HG03066 (cell line): ENCODE results near the gene CDH5.
"Not testable (repeated sequence)": the region's sequence is repeated elsewhere in the genome, so short reads cannot be mapped to it uniquely, and the experiment has no call there.

Source experiments
- ATAC-seq: cut with Tn5 transposase; IDR thresholded peaks from one replicate; pipeline ENCODE4 v1.9.1; 2021; ENCODE audit warnings: low read depth; ENCODE audit not compliant: unreplicated experiment

CDH5 gene

DNA sequence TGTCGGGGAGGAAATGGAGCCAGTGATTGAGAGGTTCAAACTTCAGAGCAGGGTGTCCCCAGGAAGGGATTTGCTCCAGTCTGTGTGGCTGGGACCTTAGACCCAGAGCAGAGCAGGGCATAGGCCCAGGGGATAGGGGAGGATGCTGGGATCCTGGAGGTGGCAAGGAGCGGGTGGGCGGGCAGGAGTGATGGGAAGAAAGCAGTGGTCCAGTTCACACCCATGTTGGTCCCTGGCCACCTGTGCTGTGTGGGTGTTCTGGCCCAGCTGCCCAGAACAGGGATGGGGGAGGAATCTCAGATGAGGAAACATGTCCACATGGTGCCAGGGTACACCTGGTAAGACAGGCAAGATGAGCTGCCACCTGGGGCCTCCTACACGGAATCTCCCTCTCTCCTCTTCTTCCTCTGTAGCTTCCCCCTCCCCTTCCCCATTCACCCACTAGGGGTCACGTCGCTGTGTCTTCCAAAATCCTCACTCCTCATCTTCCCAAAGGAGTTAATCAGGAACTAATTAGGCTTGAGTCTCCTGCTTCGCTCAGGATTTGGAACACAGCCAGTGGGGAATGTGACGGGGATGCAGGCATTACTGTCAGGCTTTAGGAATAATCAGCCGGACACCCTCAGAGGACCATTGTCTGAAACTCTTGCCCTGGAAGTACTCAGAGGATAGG, 62.9 kb downstream of the CDH5 start:
- ATAC-seq = no peak

DNA sequence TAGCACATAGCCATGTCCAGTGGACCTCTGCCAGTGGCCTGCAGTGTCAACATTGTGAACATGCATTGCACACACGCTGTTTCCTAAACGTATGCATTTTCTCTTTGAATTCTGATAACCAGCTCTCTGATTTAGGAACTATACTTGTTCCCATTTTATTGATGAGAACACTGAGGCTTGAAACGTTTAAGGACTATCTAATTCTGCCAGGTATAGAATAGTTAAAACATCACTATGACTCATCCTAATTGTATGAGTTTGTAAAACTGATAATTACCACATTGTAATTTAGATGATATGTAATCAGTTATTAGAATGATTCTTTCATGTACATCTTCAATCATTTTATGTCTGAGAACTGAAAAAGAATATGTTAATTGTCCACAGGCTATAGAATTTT, 63.7 kb downstream of the CDH5 start:
- ATAC-seq = no peak

DNA sequence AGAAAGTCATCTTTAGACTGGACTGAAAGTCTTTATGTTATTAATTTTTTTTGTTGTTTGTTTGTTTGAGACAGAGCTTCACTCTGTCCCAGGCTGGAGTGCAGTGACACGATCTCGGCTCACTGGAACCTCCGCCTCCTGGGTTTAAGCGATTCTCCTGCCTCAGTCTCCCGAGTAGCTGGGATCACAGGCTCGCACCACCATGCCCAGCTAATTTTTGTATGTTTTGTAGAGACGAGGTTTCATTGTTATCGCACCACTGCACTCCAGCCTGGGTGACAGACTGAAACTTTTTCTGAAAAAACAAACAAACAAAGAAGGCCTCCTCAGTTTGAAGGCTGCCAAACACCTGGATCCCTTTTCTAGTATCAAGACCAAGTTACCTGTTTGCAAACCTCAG, 65.3 kb downstream of the CDH5 start:
- ATAC-seq = no peak

DNA sequence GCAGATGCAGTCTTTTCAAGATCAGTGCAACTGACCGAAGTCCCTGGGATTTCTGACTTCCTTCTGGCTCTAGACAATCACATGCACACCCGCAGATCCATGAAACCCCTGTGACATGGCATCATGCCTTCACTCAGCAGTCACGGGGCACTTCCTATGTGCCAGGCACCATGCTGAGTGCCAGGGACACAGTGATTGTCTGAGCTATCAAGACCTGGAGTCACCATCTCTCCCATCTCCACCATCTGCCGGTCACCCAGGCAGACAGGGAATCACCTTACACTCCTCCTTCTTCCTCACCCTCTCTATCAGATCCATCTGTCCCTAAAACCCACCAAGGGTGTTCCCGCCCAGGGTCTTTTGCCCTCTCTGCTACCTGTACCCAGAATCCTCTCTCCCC, 65.9 kb downstream of the CDH5 start:
- ATAC-seq = no peak

DNA sequence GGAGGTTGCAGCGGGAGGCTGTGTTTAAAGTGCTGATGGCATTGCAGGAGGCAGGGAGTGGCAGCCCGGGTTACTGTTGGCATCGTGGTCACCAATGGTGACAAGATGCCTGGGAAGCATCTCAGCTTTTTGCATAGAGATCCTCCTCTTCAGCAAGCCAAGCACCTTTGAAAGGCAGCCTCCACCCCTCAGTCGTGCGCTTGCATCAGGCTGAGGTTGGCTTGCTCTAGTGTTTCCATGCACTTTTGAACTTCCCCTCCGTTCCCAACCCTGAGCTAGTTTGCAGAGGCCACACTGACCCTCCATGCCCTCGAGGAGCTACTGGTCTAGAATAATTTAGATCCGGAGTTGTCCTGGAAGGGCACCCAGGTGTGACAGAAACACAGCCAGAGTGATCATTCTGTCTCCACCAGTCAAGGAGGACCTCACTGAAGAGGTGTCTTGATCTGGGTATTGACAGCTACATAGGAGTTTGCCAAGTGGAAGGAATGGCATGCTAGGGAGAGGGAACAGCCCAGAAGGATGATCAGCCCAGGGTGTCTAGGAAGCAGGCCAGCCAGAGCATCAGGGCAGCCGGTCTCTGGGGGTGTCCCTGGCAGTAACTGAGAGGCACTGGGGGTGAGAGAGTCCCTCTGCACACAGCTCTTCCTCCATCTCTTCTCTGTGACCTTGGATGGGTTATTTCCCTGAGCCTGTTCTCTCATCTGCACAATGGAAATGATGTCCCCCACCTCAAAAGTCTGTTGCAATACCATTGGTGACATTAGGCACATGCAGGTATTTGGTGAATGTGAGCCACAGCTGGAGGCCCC, 68.3 kb downstream of the CDH5 start:
- ATAC-seq = no peak

DNA sequence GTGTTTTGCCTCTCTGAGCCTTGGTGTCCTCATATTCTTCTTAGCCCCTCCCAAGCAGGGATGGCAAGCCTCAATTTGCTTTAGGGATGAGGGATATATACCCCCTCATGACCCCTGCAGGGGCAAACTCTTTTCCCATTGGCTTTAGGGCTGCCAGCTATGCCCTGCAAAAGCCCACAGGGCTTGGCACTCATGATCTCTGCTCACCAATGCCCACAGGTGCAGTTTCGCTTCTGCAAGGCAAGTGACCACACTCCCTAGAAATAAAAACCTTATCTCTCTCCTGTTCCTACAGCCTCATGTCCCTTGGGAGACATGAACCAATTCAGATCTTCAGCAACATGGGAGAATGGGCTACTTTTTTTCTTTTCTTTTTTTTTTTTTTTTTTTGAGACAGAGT, 69.4 kb downstream of the CDH5 start:
- ATAC-seq = no peak

DNA sequence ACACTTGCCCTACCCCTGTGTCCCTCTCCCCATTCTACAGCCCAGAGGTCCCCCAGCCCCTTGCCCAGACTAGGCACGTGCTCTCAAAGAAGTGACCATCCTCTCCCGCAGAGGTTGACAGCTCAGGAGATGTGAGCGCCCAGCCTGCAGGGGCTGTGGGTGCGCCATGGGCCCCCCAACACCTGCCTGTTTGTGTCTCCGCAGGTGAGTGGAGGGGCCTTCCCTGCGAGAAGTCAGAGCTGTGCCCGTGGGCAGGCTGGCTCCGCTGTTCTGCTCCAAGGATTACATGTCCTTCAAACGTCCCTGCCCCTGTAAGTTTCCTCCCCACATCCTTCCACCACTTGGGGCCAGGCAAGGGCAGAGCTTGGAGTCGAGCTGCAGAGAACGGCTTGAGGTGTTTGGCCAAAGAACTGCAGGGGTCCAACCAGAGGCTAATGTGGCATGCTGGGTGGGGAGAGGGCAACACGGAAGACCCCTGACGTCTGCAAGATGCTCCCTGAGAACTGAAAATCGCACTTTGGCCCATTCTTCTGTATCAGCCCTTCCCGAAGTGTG, 71.0 kb downstream of the CDH5 start:
- ATAC-seq = no peak

DNA sequence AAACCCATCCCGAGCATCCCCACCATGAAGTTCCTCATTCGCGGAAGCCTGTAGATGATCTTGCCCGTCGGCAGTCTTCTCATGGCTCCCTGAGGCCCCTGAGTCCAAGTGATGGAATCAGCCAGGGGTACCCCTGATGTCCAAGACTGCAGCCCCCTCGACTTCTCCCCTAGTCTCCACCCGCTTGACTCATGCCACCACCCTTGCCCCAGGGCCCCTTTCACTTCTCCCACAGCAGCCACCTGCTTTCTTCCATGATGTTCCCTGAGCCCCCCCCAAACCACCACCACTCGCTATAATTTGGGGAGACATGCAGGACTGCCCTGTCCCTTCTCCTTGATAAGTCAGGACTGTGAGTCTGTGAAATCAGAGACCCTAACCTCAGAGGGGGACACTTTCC, 72.0 kb downstream of the CDH5 start:
- no peak for ATAC-seq

DNA sequence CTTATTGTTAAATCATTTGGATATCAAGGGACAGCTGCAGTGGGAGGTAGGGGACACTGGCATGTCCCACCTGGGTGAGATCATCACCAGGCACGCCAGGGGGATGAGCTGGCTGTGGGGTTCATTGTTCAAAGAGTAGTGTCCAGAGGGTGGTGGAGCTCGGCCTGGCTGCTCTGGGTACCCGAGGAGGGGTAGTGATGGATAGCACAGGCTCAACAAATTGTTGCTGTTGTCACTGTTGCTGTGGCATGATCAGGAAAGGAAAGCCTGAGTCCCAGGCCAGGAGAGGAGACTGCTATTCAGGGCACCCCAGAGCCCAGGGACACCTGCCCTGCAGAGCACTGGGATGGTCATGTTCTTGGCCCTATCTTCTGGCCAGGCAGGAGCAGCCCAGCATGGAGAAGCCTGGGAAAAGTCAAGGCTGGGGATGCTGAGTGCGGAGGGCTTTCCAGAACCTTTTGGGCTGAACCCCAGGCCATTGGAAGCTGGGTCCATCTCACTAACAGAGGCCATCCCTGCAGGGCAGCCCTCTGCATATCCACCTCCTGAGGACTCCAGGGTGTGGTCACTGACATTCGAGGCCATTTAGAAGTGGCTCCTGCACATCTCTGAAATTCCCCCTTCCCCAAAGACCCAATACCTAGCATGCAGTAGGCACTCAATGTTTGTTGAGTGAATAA, 72.7 kb downstream of the CDH5 start:
- no peak for ATAC-seq

DNA sequence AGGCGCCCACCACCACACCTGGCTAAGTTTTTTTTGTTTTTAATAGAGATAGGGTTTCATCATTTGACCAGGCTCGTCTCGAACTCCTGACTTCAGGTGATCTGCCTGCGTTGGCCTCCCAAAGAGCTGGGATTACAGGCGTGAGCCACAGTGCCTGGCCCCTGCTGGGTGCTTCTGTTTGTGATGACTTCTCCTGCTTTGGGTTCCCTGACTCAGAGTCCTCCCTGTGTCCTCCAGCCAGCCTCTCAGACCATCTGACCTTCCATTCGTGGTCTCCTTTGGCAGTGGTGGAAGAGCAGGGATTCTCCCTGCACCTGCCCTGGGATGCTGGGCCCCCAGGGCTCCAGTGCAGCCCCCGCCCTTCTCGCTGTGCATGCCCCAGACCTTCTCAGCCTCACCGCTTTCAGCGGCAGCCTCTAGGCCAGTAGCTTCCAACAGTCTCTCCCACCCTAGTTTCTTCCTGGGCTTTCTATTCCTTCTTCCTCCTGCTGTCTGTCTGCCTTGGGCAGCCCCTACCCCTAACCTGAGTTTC, 73.8 kb downstream of the CDH5 start:
- ATAC-seq = no peak

DNA sequence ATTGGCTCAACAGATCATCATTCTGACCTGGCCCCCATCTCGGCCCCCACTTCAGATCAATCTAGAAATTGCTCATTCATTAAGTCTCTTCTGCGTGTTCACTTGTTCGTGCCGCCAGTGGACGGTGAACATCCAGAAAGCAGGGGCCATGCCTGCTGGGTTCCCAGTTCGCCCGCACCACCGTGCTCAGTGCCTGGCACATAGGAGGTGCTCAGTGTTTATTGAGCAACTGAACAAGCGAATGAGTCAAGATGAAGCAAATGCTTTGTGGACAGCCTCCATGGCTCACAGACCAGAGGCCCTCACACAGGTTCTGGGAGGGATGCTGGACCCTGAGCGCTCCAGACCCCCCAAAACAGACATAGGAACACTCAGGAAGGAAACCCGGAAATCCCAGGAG, 74.5 kb downstream of the CDH5 start:
- no peak for ATAC-seq

DNA sequence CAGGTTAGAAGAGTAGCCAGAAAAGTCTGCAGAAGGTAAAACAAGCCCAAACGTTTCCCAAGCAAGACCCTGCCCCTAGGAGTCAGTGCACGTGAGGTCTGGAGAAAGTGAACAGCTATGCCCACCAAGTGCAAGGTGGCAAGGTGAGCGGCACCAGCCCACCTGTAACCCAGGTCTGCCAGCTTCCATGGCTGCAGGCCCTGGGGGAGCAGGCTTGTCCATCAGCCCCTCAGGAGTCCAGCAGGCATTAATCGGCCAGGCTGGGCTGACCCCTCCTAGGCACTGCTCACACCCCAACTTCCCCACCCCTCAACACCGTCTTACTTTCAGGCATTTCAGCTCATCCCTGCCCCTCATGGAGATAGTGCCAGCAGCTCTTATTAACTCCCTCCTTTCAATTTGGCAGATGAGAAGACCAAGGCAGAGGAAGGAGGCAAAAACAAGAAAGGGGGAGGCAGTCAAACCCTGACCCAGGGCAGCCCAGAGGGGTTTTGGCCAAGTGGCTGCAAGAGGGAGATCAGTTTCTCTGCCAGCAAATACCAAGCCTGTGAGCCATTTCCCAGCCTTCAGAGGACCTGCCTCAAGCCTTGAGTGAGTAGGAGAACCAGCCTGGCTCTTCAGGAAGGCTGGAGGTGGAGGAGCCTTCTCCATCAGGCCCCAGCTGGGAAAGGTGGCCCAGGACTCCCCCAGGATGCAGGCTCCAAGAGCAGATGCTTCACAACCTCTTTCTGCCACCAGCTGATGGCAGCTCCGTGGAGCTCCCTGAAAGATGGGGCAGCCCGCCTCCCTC, 75.3 kb downstream of the CDH5 start:
- no peak for ATAC-seq

DNA sequence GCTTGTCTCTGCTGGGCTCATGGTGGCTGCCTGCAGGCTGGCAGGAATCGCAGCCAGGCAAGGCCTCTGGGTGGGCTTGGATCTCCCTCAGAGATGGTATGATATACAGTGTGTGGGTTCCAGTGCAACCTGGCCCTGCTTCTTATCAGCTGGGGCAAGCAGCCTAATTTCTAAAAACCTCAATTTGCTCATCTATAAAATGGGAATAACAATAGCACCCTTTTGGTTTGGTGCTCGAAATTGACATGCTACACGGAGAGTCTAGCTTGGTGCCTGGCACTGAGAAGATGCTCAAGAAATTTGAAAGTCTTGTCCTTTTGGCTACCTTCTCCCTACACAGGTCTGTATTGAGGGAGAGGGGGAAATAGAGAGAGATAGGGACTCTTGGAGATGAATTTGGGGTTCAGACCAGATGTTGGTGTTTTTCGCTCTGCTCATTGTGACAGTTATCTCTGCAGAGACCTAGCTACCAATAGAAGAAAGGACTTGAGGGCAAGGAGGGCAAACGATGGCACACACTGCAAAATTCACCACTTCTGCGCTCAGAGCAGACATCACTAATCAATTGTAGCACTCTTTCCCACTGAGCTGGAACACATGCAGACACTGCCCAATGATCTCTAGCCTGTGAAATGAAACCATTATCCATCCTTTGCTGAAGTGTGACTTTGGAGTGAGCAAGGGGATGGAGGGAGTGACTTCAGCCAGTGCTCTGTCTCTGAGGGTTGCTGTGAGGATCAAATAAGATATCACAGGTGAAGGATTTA, 76.2 kb downstream of the CDH5 start:
- ATAC-seq = no peak

DNA sequence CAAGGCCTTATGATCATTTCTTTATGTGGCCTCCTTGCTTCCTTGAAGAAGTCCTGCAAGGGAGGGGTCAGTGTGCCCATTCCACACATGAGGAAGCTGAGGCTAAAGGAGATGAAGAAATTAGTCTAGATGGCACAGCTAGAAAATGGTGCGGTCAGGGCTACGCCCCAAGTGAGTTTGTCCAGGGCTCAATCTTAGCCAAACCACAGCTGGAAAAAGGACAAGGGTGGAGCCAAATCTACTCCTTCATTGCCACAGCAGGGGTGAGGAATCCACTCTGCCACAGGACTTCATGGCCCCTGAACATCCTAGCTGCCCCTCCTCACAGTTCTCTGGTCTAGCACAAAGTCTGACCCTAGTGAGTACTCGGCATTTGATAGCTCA, 76.8 kb downstream of the CDH5 start:
- ATAC-seq = no peak

DNA sequence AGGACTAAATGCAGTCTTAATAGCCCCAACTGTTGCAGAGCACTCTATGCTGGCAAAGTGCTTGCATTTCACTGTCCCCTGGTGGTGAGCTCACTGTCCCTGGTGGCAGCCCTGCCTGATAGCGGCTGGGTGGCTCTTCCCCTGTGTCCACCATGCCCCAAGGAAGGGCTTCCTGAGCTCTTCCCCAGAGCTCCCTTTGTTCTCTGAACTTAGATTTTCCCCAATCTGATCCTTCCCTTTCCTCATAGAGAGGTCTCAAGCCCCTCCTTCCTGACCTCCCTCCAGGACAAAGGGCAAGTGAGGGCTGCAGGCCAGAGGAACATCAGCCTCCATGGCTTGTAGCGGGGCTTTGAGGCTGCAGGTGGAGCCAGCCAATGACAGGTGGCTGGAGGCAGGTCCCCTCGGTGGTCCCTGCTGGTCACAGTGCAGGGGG, 77.6 kb downstream of the CDH5 start:
- ATAC-seq = no peak

DNA sequence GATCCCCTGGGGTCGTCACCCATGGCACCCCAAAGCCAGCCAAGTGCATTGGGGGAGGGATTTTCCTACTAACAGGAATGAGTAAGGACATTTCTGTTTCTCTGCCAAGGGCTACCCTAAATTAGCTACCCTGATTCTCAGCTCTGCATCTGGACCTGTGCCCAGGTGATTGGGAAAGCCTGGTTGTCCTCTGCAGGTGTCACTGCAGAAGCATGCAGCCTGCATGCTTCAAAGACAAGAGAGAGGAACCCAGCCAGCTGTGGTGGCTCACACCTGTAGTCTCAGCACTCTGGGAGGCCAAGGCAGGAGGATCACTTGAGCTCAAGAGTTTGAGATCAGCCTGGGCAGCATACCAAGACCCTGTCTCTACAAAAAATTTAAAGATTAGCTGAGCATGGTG, 80.2 kb downstream of the CDH5 start:
- ATAC-seq = no peak

DNA sequence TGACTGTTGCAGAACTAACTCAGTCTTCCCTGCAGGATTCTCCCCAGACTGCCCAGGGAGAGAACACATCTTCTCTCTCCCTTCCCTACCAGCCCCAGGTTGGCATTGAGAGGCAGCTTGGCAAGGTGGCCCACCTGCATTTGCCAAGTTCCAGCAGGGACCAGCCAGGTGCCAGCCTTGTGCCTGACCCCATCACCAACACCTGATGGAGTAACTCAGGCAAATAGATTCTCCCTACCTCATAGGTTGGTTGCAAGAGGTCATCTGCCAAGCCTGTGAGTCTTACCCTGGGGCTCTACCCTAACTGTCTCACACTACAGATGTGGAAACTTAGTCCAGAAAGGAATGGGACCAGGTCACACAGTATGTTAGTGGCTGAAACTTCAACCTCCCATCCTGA, 81.0 kb downstream of the CDH5 start:
- no peak for ATAC-seq

DNA sequence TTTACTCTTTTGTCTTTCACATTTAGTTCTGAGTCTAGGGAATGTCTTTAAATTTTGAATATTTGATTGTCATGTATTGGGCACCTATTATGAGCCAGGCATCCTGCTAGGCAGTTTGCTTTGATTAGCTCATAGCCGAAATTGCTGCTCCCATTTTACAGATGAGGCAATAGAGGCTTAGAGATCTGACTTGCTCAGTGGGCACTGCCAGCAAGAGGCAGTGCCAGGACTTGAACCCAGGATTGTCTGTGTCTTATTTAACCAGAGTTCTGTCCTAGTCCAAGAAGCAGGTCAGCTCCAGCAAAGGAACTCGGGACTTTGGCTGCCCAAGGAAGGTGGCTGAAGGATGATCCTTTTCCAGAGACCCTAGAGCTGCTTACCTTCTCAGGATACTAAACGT, 85.1 kb downstream of the CDH5 start:
- no peak for ATAC-seq

DNA sequence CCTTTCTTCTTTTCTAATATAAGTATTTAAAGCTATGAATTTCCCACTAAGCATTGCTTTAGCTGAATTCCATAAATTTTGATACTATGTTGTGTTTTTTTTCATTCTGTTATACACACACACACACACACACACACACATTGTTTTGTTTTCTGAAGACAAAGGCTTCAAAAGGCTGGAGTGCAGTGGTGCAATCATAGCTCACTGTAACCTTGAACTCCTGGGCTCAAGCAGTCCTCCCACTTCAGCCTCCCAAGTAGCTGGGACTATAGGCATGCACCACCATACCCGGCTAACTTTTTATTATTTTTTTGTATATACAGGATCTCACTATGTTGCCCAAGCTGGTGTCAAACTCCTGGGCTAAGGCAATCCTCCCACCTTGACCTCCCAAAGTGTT, 86.7 kb downstream of the CDH5 start:
- not testable (repeated sequence) for ATAC-seq
